GM12878 (cell line): ENCODE measurements around the gene GGT1. TPM values are rescaled to one million over a fixed set of nuclear protein-coding genes. Genes with fewer than 3 reads are reported as not detected.
"Not testable (repeated sequence)": the region's sequence is repeated elsewhere in the genome, so short reads cannot be mapped to it uniquely, and the experiment has no call there.

ENCODE experiments used
- ATAC-seq: fragments of 200-7000 bp; cut with Tn5 transposase; 3 replicates; pipeline ENCODE4 v1.9.1; 2020; ENCODE audit warnings: mild to moderate bottlenecking, moderate library complexity
- Bru-seq: library from RNA; stranded (reverse); fragments of 400-500 nt; gene quantifications from one replicate; lab custom pipeline; 2021; lab: Mats Ljungman, UMichigan
- BruChase-seq, 2 experiments: library from RNA; stranded (reverse); fragments of 400-500 nt; gene quantifications; one replicate each; lab custom pipeline; 2021; lab: Mats Ljungman, UMichigan
- BruUV-seq: library from RNA; stranded (reverse); fragments of 400-500 nt; replicated peaks from 2 replicates; lab custom pipeline; 2021; lab: Mats Ljungman, UMichigan
- CTCF ChIA-PET: fragments of 300-600 bp; sonication (Branson Sonifier 250); formaldehyde crosslinking; extraction: SDS; loops from one replicate; lab custom pipeline; 2021; ENCODE audit warnings: inconsistent platforms; lab: Yijun Ruan, JAX
- POLR2A ChIA-PET: fragments of 350-600 bp; formaldehyde crosslinking; extraction: SDS; loops from one replicate; lab custom pipeline; 2021; ENCODE audit warnings: inconsistent platforms; lab: Charles Lee
- RAD21 ChIA-PET: fragments of 300-600 bp; sonication (Branson Sonifier 250); formaldehyde crosslinking; loops from one replicate; lab custom pipeline; 2023; ENCODE audit warnings: antibody characterized with exemption; ENCODE audit not compliant: unreplicated experiment; lab: Charles Lee
- SMC1A ChIA-PET: fragments of 300-600 bp; sonication (Branson Sonifier 250); formaldehyde crosslinking; loops from one replicate; lab custom pipeline; 2023; ENCODE audit not compliant: unreplicated experiment, uncharacterized antibody; lab: Charles Lee
- DNase-seq: peaks from one replicate; pipeline ENCODE4 v3.0.0-alpha.2; 2011; ENCODE audit warnings: low read depth, low spot score
- FAIRE-seq: peaks from 3 replicates; lab custom pipeline; 2011; peaks lifted over from hg19 to GRCh38; lab: Jason Lieb, UNC
- H2AFZ ChIP-seq: 2 replicates; pipeline ENCODE4 v1.6.0; 2011; ENCODE audit warnings: low read depth, low read length, control low read depth; ENCODE audit not compliant: control insufficient read depth
- H3K27ac ChIP-seq: 2 replicates; pipeline ENCODE4 v1.5.1; 2011; ENCODE audit warnings: control low read depth; ENCODE audit not compliant: control insufficient read depth, insufficient read depth
- H3K27me3 ChIP-seq, 2 experiments: replicated peaks in 1 of 2; 2 replicates each; pipeline versions ENCODE4 v1.6.0 to v1.6.1; 2011; ENCODE audit warnings: low read length in 1 of 2; ENCODE audit not compliant: control insufficient read depth in 2 of 2, insufficient read depth in 2 of 2
- H3K36me3 ChIP-seq, 2 experiments: 2 replicates each; pipeline ENCODE4 v1.5.1; 2011; ENCODE audit warnings: low read length in 1 of 2; ENCODE audit not compliant: control insufficient read depth in 2 of 2, insufficient read depth in 2 of 2
- H3K4me1 ChIP-seq: 2 replicates; pipeline ENCODE4 v1.6.1; 2011; ENCODE audit warnings: mild to moderate bottlenecking, low read length, moderate library complexity, mixed read lengths; ENCODE audit not compliant: control insufficient read depth, insufficient read depth
- H3K4me2 ChIP-seq: 2 replicates; pipeline ENCODE4 v1.6.0; 2011; ENCODE audit warnings: control low read depth; ENCODE audit not compliant: control insufficient read depth, insufficient read depth
- H3K4me3 ChIP-seq: fragments of 200-600 bp; sonication (generic); 2 replicates; pipeline ENCODE4 v1.5.1; 2016
- H3K79me2 ChIP-seq: 2 replicates; pipeline ENCODE4 v1.6.0; 2011; ENCODE audit warnings: low read length; ENCODE audit not compliant: control insufficient read depth, insufficient read depth
- H3K9ac ChIP-seq: 2 replicates; pipeline ENCODE4 v1.8.0; 2011; ENCODE audit warnings: low read length, control low read depth, mixed read lengths; ENCODE audit not compliant: control insufficient read depth, insufficient read depth
- H3K9me3 ChIP-seq: replicated peaks from 3 replicates; pipeline ENCODE4 v1.5.1; 2011; ENCODE audit warnings: mild to moderate bottlenecking, low read length; ENCODE audit not compliant: control insufficient read depth, insufficient read depth
- H4K20me1 ChIP-seq: 2 replicates; pipeline ENCODE4 v1.6.0; 2011; ENCODE audit not compliant: control insufficient read depth, insufficient read depth
- SMARCA5 ChIP-seq: fragments of 450-650 bp; IDR thresholded peaks from 2 replicates; pipeline ENCODE4 v1.6.1; 2017; ENCODE audit warnings: mild to moderate bottlenecking
- WGBS: methylation state at CpG from one replicate; pipeline ENCODE4 v1.1.6; 2016; ENCODE audit warnings: low lambda C conversion rate; ENCODE audit not compliant: insufficient replicate concordance, insufficient coverage; ENCODE audit errors: missing lambda C conversion rate; 5-methylcytosine and 5-hydroxymethylcytosine counted together
- in situ Hi-C: fragments of 300-500 bp; cut with MboI; formaldehyde crosslinking; loops from 9 replicates; pipeline ENCODE4 v1.14.3; 2018; ENCODE audit warnings: mixed read lengths
- intact Hi-C: fragments of 100-400 bp; cut with micrococcal nuclease; formaldehyde crosslinking; loops from one replicate; pipeline ENCODE4 v1.14.2; 2022; ENCODE audit not compliant: unreplicated experiment
- long read RNA-seq, 2 experiments: library from polyadenylated mRNA; unstranded; transcript quantifications; one replicate each; pipeline ENCODE4 v2.0.0, GENCODE V29; 2019 to 2020
- polyA minus RNA-seq, 3 experiments: library from RNA; depleted of rRNA, polyadenylated mRNA; stranded (reverse); fragments of >200 nt; gene quantifications; 2 replicates each; pipeline ENCODE4 v1.2.3, GENCODE V29; 2011
- polyA plus RNA-seq, 11 experiments: library from polyadenylated mRNA; depleted of rRNA in 4 of 11; unstranded in 6 of 11; stranded (reverse) in 5 of 11; fragments of >200 nt; fragmentation: Nextera tagmentation in 4 of 11; fragmentation: Illumina TruSeq in 1 of 11; extraction: Ambion mirVana in 4 of 11; extraction: Trizol in 1 of 11; gene quantifications; 1 replicate in 1 of 11; 2 replicates in 10 of 11; pipeline versions ENCODE4 v1.2.1 to v1.2.3, GENCODE V29; 2011 to 2016; ENCODE audit warnings: inconsistent platforms in 2 of 11, missing spikeins in 2 of 11, low read depth in 1 of 11
- total RNA-seq, 4 experiments: library from RNA; depleted of rRNA in 3 of 4; stranded (reverse); fragments of >200 nt in 3 of 4; fragmentation: Illumina TruSeq in 1 of 4; extraction: Trizol in 1 of 4; gene quantifications; 2 replicates each; pipeline versions ENCODE4 v1.2.1 to v1.2.3, GENCODE V29; 2013 to 2021

Gene GGT1
- total RNA-seq (2013; cell fraction: nucleolus; rRNA removed): 37.5 and 48.1 TPM in 2 replicates
- total RNA-seq (2014; rRNA removed) (8.0 and 8.4 TPM in 2 replicates), total RNA-seq (2014; rRNA removed; fragmentation: Illumina TruSeq; extraction: Trizol) (4.1 and 5.0 TPM in 2 replicates), total RNA-seq (2021) (11.8 and 13.9 TPM in 2 replicates), polyA plus RNA-seq (2011; rRNA removed) (8.5 and 26.6 TPM in 2 replicates), polyA plus RNA-seq (2014; fragmentation: Illumina TruSeq; extraction: Trizol) (2.1 and 7.4 TPM in 2 replicates), polyA plus RNA-seq (2014; fragmentation: Nextera tagmentation; extraction: Ambion mirVana) (1 to 10 TPM in 1 of 2 experiments, under 1 TPM in 1; 0.47 to 1.4 TPM), polyA plus RNA-seq (2014; rRNA removed) (11.3 and 11.6 TPM in 2 replicates), polyA plus RNA-seq (2016; fragmentation: Nextera tagmentation; extraction: Ambion mirVana) (10 to 100 TPM; 10.2 to 14.8 TPM), polyA minus RNA-seq (2011; rRNA and poly(A)+ RNA removed) (17.8 and 38.4 TPM in 2 replicates), Bru-seq, nascent RNA (percentile 48 among the genes with signal in this experiment), BruChase-seq, experiment 1, labeled RNA remaining after a 6-hour chase (percentile 61 among the genes with signal in this experiment), BruChase-seq, experiment 2, labeled RNA remaining after a 2-hour chase (percentile 56 among the genes with signal in this experiment)
- polyA plus RNA-seq (2011; ENCODE audit: low read depth): 3.7 TPM
- 30.9 and 43.3 TPM in 2 replicates for polyA plus RNA-seq (2011; cell fraction: cytosol; rRNA removed)
- 92.0 and 98.4 TPM in 2 replicates for polyA plus RNA-seq (2011; cell fraction: nucleus; rRNA removed)
- polyA plus RNA-seq (2012): 10.6 and 11.7 TPM in 2 replicates
- 17.9 and 19.4 TPM in 2 replicates for polyA minus RNA-seq (2011; cell fraction: cytosol; rRNA and poly(A)+ RNA removed)
- 14.3 and 17.7 TPM in 2 replicates for polyA minus RNA-seq (2011; cell fraction: nucleus; rRNA and poly(A)+ RNA removed)
- long read RNA-seq, experiment 1, partial matches to known transcripts: 6 of 26 reads
- long read RNA-seq, experiment 1, other reads (novel, unspliced or antisense): 19 of 26 reads
- long read RNA-seq, experiment 2, partial matches to known transcripts: 11 of 25 reads
- long read RNA-seq, experiment 2, other reads (novel, unspliced or antisense): 14 of 25 reads

DNA sequence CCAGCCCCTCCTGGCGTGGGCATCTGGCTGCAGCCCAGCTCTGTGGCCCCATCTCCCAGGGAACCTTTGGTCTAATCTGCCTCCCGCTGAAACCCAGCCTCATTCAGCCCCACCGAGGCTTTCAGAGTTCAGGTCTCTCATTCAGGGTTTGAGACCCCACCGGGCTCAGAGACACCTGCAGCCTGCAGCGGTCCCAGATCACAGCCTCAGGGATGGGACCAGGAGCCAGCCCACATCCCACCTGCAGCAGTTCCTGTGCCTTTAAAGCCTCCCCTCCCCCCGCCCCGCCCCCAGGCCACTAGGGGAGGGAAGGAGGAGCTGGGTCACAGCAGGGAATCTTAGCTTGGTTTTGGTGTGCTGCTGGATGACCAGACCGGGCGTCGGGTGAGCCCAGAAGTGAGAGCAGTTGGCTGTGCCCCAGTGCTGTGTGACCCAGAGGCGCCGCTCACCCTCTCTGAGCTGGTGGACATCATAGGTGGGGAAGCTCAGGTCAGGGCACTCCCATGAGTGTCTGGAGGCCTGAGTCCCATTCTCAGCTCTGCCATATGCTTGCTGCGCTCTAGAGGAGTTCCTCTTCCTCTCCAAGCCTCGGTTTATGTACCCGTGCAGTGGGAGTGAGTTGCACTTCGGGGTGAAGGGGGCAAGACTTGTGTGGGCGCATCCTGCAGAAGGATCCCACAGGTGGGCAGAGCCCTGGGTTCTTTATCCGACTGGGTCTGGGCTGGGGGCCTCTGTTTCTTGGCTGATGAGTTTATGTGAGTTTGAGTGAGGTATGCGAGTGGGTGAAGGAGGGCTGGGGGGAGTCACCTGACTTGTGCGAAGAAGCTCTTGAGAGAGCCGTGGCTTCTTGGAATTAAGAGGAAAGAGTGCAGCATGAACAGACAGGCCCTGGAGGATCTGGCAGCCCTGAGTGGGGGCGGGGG is at the start of gene GGT1:
GGT1 (plus strand) TSS at position 347 of the 923 bp plus-strand sequence. CDS start 7,889 bp downstream, outside the sequence.
- H3K27ac ChIP-seq, intact Hi-C loops, ATAC-seq, SMC1A ChIA-PET, H3K79me2 ChIP-seq, DNase-seq, H4K20me1 ChIP-seq, H3K27me3 ChIP-seq, BruUV-seq, POLR2A ChIA-PET, H3K4me1 ChIP-seq, H3K4me3 ChIP-seq, H3K9me3 ChIP-seq, H3K36me3 ChIP-seq, H3K9ac ChIP-seq, FAIRE-seq, in situ Hi-C loops: not testable (repeated sequence)
- Histone ChIP-seq H3K4me2 (peak within 1 kb of the TSS; percentile 25; the same call in 1 of the 2 replicates), H2AFZ (peak within 1 kb of the TSS; percentile 56)
- RAD21 ChIA-PET: interaction anchor here (1.1 kb wide), 1 partner anchor 37 kb away, joined by 4 read pairs; no protein-coding TSS in a partner anchor
- CTCF ChIA-PET: interaction anchor here (0.6 to 1.5 kb wide), 2 partner anchors 8 to 425 kb away, joined by 3 read pairs; no protein-coding TSS in a partner anchor
- WGBS: 68% methylated on average over 21 of the region's 22 CpGs
- peak; percentile 61; the same call in 1 of the 2 replicates for TF ChIP-seq SMARCA5
